HepG2 (cell line): ENCODE measurements around the gene SDK1. TPM values are rescaled to one million over a fixed set of nuclear protein-coding genes. Genes with fewer than 3 reads are reported as not detected.
A peak's percentile ranks its signal among the peaks of the same experiment; 100 is the strongest.

ENCODE experiments used
- HMGA1 ChIP-seq: sonication (generic); formaldehyde crosslinking; conservative IDR thresholded peaks from 2 replicates; pipeline ENCODE4 v1.4.0; 2020; ENCODE audit warnings: missing genetic modification reagents
- KDM2A ChIP-seq: sonication (generic); formaldehyde crosslinking; IDR thresholded peaks from 2 replicates; pipeline ENCODE4 v1.4.0; 2020; ENCODE audit warnings: low read depth, missing genetic modification reagents, borderline replicate concordance
- KLF16 ChIP-seq, 2 experiments: sonication (generic) in 1 of 2; formaldehyde crosslinking in 1 of 2; IDR thresholded peaks; 2 replicates each; pipeline versions ENCODE4 v1.6.1 to v1.8.0; 2016 to 2023; ENCODE audit warnings: missing genetic modification reagents in 2 of 2, missing compliant biosample characterization in 1 of 2
- KLF6 ChIP-seq: IDR thresholded peaks from 2 replicates; pipeline ENCODE4 v1.8.0; 2016; ENCODE audit warnings: missing biosample characterization, missing genetic modification reagents
- MEF2D ChIP-seq: sonication (generic); formaldehyde crosslinking; IDR thresholded peaks from 2 replicates; pipeline ENCODE4 v1.5.1; 2020; ENCODE audit warnings: mild to moderate bottlenecking, missing genetic modification reagents
- NFATC3 ChIP-seq: sonication (generic); formaldehyde crosslinking; IDR thresholded peaks from 2 replicates; pipeline ENCODE4 v1.5.1; 2020; ENCODE audit warnings: mild to moderate bottlenecking, missing genetic modification reagents
- TARDBP ChIP-seq: sonication (generic); formaldehyde crosslinking; IDR thresholded peaks from 2 replicates; pipeline ENCODE4 v1.8.0; 2022; ENCODE audit warnings: mild to moderate bottlenecking, missing genetic modification reagents
- ZNF382 ChIP-seq: sonication (generic); formaldehyde crosslinking; IDR thresholded peaks from 2 replicates; pipeline ENCODE4 v1.5.0; 2020; ENCODE audit warnings: missing genetic modification reagents, mild to moderate bottlenecking, borderline replicate concordance
- polyA plus RNA-seq, 8 experiments: library from polyadenylated mRNA; depleted of rRNA in 3 of 8; stranded (reverse) in 7 of 8; unstranded in 1 of 8; fragments of >200 nt; fragmentation: Illumina TruSeq in 4 of 8; extraction: Trizol in 4 of 8; gene quantifications; 2 replicates each; pipeline versions ENCODE4 v1.2.1 to v1.2.3, GENCODE V29; 2011 to 2016; ENCODE audit warnings: low read depth in 4 of 8, missing spikeins in 1 of 8, mixed read lengths in 1 of 8; ENCODE audit not compliant: insufficient read depth in 1 of 8
- total RNA-seq, 5 experiments: library from RNA; depleted of rRNA; stranded (reverse); fragments of >200 nt; fragmentation: Illumina TruSeq; extraction: Trizol; gene quantifications; 2 replicates each; pipeline ENCODE4 v1.2.3, GENCODE V29; 2016; ENCODE audit warnings: low read depth in 1 of 5
- TF ChIP-seq, protein P1 (sequence below): sonication (generic); formaldehyde crosslinking; IDR thresholded peaks from 2 replicates; pipeline ENCODE4 v1.4.0; 2020; ENCODE audit warnings: mild to moderate bottlenecking, missing genetic modification reagents
- TF ChIP-seq, protein P2 (sequence below): sonication (generic); formaldehyde crosslinking; IDR thresholded peaks from 2 replicates; pipeline ENCODE4 v1.4.0; 2020; ENCODE audit warnings: missing genetic modification reagents
- TF ChIP-seq, protein P3 (sequence below), 2 experiments: sonication (generic) in 1 of 2; formaldehyde crosslinking in 1 of 2; IDR thresholded peaks; 2 replicates each; pipeline versions ENCODE4 v1.4.0 to v1.6.1; 2018 to 2020; ENCODE audit warnings: missing genetic modification reagents in 2 of 2, borderline replicate concordance in 1 of 2, low read depth in 1 of 2, mild to moderate bottlenecking in 1 of 2, missing biosample characterization in 1 of 2
- TF ChIP-seq, protein P4 (sequence below): sonication (generic); formaldehyde crosslinking; IDR thresholded peaks from 2 replicates; pipeline ENCODE4 v1.5.1; 2020; ENCODE audit warnings: missing genetic modification reagents, mild to moderate bottlenecking, borderline replicate concordance

SDK1 gene
- total and polyA plus RNA-seq, 2 of the 13 experiments (the other 11 are each of a cell fraction or from before 2014, with no cell fraction given) = 0.35 to 2.4 TPM

DNA sequence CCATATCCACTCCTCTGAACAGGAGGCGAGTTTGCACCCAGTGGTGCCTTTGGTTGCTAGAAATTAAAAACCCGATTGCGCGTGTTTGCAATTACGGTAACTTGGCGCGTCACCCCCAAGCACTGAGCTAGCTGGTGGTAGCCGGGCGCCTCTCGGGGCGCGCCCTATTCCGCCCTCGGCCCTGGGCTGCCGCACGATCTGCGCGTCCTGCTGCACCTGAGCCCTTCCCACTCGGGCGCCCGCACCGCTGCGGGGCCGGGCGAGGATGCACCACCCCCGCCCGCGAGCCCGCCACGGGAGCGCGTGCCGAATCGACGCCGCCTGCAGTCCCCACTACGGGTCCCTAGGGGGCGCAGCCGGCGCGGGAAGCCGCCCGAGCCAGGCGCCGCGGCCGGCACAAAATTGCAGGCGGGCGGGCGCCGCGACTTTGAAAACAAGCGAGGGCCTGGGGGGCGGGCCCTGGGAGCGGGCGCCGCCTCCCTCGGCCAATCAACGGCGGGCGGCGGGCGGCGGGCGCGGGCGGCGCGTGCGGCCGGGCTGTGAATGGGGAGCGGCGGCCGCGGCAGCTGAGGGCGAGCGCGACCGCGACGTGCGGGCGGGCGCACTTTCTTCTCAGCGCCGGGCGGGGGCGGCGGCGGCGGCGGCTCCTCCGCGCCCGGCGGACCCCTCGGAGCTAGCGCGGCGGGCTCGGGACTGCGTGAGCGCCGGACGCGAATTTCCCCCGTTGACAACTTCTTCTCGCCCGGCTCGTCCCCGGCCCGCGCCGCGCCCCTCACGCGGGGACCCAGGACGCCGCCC is at the start of gene SDK1 (continued):
- TF ChIP-seq, protein P1, sequence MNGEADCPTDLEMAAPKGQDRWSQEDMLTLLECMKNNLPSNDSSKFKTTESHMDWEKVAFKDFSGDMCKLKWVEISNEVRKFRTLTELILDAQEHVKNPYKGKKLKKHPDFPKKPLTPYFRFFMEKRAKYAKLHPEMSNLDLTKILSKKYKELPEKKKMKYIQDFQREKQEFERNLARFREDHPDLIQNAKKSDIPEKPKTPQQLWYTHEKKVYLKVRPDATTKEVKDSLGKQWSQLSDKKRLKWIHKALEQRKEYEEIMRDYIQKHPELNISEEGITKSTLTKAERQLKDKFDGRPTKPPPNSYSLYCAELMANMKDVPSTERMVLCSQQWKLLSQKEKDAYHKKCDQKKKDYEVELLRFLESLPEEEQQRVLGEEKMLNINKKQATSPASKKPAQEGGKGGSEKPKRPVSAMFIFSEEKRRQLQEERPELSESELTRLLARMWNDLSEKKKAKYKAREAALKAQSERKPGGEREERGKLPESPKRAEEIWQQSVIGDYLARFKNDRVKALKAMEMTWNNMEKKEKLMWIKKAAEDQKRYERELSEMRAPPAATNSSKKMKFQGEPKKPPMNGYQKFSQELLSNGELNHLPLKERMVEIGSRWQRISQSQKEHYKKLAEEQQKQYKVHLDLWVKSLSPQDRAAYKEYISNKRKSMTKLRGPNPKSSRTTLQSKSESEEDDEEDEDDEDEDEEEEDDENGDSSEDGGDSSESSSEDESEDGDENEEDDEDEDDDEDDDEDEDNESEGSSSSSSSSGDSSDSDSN (CRISPR knock-in tag) = no peak; the same call in 1 of the 2 replicates
- no peak for TF ChIP-seq TARDBP (CRISPR knock-in tag)
- TF ChIP-seq, protein P2, sequence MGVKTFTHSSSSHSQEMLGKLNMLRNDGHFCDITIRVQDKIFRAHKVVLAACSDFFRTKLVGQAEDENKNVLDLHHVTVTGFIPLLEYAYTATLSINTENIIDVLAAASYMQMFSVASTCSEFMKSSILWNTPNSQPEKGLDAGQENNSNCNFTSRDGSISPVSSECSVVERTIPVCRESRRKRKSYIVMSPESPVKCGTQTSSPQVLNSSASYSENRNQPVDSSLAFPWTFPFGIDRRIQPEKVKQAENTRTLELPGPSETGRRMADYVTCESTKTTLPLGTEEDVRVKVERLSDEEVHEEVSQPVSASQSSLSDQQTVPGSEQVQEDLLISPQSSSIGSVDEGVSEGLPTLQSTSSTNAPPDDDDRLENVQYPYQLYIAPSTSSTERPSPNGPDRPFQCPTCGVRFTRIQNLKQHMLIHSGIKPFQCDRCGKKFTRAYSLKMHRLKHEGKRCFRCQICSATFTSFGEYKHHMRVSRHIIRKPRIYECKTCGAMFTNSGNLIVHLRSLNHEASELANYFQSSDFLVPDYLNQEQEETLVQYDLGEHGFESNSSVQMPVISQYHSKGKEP = no peak
- TF ChIP-seq KDM2A = peak; percentile 63
- TF ChIP-seq ZNF382 = no peak
- TF ChIP-seq MEF2D (CRISPR knock-in tag) = no peak
- peak in 1 of 2 experiments; percentile 54; a peak in 1 of 4 replicates for TF ChIP-seq KLF16 (CRISPR knock-in tag; IDR thresholded peaks at IDR 0.05)
- no peak for TF ChIP-seq NFATC3
- no peak for TF ChIP-seq HMGA1
- TF ChIP-seq, protein P3, sequence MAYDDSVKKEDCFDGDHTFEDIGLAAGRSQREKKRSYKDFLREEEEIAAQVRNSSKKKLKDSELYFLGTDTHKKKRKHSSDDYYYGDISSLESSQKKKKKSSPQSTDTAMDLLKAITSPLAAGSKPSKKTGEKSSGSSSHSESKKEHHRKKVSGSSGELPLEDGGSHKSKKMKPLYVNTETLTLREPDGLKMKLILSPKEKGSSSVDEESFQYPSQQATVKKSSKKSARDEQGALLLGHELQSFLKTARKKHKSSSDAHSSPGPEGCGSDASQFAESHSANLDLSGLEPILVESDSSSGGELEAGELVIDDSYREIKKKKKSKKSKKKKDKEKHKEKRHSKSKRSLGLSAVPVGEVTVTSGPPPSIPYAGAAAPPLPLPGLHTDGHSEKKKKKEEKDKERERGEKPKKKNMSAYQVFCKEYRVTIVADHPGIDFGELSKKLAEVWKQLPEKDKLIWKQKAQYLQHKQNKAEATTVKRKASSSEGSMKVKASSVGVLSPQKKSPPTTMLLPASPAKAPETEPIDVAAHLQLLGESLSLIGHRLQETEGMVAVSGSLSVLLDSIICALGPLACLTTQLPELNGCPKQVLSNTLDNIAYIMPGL (CRISPR knock-in tag; IDR thresholded peaks at IDR 0.05; ENCODE audit: borderline replicate concordance in 1 of 2, low read depth in 1 of 2) = peak; percentile 33 to 74; a peak in 2 of 4 replicates
- TF ChIP-seq, protein P4, sequence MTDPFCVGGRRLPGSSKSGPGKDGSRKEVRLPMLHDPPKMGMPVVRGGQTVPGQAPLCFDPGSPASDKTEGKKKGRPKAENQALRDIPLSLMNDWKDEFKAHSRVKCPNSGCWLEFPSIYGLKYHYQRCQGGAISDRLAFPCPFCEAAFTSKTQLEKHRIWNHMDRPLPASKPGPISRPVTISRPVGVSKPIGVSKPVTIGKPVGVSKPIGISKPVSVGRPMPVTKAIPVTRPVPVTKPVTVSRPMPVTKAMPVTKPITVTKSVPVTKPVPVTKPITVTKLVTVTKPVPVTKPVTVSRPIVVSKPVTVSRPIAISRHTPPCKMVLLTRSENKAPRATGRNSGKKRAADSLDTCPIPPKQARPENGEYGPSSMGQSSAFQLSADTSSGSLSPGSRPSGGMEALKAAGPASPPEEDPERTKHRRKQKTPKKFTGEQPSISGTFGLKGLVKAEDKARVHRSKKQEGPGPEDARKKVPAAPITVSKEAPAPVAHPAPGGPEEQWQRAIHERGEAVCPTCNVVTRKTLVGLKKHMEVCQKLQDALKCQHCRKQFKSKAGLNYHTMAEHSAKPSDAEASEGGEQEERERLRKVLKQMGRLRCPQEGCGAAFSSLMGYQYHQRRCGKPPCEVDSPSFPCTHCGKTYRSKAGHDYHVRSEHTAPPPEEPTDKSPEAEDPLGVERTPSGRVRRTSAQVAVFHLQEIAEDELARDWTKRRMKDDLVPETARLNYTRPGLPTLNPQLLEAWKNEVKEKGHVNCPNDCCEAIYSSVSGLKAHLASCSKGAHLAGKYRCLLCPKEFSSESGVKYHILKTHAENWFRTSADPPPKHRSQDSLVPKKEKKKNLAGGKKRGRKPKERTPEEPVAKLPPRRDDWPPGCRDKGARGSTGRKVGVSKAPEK (CRISPR knock-in tag) = no peak
- TF ChIP-seq KLF6 (CRISPR knock-in tag) = no peak
